ENCODE data around the gene RNF213.

The RNF213 gene

GRCh38 chr17:80389011-80389995, 128.7 kb downstream of the RNF213 start:
- no peak for TF ChIP-seq CTCF (IDR thresholded peaks at IDR 0.05; ENCODE audit: borderline replicate concordance, insufficient read depth, low read depth, low read length)
- no peak overlapping the region for H3K4me3 ChIP-seq (ENCODE audit: low read depth, low read length)

- H3K4me3 ChIP-seq (ENCODE audit: low read depth, low read length), result no peak overlapping the region
- TF ChIP-seq CTCF (IDR thresholded peaks at IDR 0.05; ENCODE audit: borderline replicate concordance, insufficient read depth, low read depth, low read length), result no peak
These were observed 132.7 kb downstream of the RNF213 start for GRCh38 chr17:80393241-80393890.

GRCh38 chr17:80393961-80394360, 133.3 kb downstream of the RNF213 start:
- TF ChIP-seq CTCF (IDR thresholded peaks at IDR 0.05; ENCODE audit: borderline replicate concordance, insufficient read depth, low read depth, low read length), result no peak
- no peak overlapping the region for H3K4me3 ChIP-seq (ENCODE audit: low read depth, low read length)

- no peak overlapping the region for H3K4me3 ChIP-seq (ENCODE audit: low read depth, low read length)
- TF ChIP-seq CTCF (IDR thresholded peaks at IDR 0.05; ENCODE audit: borderline replicate concordance, insufficient read depth, low read depth, low read length), result no peak
These were observed 134.1 kb downstream of the RNF213 start for GRCh38 chr17:80394629-80395216.

GRCh38 chr17:80395402-80396151, 134.9 kb downstream of the RNF213 start:
- TF ChIP-seq CTCF (IDR thresholded peaks at IDR 0.05; ENCODE audit: borderline replicate concordance, insufficient read depth, low read depth, low read length), result no peak
- H3K4me3 ChIP-seq (ENCODE audit: low read depth, low read length), result no peak overlapping the region

- H3K4me3 ChIP-seq (ENCODE audit: low read depth, low read length), result no peak overlapping the region
- no peak for TF ChIP-seq CTCF (IDR thresholded peaks at IDR 0.05; ENCODE audit: borderline replicate concordance, insufficient read depth, low read depth, low read length)
These were observed 135.7 kb downstream of the RNF213 start for GRCh38 chr17:80396157-80397033.

All from GM12875 (cell line).